WTC11 (cell line): ENCODE data around the gene ADGRG3. TPM values are rescaled to one million over a fixed set of nuclear protein-coding genes. Genes with fewer than 3 reads are reported as not detected.

Experiments used
- ATAC-seq: fragments of 200-7000 bp; cut with Tn5 transposase; 2 replicates; pipeline ENCODE4 v1.10.0; 2021; ENCODE audit warnings: mild to moderate bottlenecking, moderate library complexity
- CTCF ChIA-PET: fragments of 300-600 bp; sonication (Branson Sonifier 250); formaldehyde crosslinking; loops from one replicate; lab custom pipeline; 2021; ENCODE audit warnings: antibody characterized with exemption; lab: Charles Lee
- POLR2A ChIA-PET: fragments of 350-600 bp; sonication (Branson Sonifier 250); formaldehyde crosslinking; loops from one replicate; lab custom pipeline; 2021; ENCODE audit warnings: antibody characterized with exemption; lab: Charles Lee
- DNase-seq: peaks from one replicate; pipeline ENCODE4 v3.0.0; 2021; ENCODE audit warnings: low spot score
- H3K27ac Mint-ChIP-seq: 2 replicates; pipeline ENCODE4 v1.8.0; 2021; ENCODE audit warnings: mixed read lengths
- H3K27me3 Mint-ChIP-seq: 2 replicates; pipeline ENCODE4 v1.8.0; 2021; ENCODE audit warnings: low read depth, mild to moderate bottlenecking, moderate library complexity, mixed read lengths
- H3K36me3 Mint-ChIP-seq: 2 replicates; pipeline ENCODE4 v1.8.0; 2021; ENCODE audit warnings: mixed read lengths
- H3K4me1 Mint-ChIP-seq: 2 replicates; pipeline ENCODE4 v1.8.0; 2022; ENCODE audit warnings: mixed read lengths
- H3K4me3 Mint-ChIP-seq: 2 replicates; pipeline ENCODE4 v1.8.0; 2021; ENCODE audit warnings: mild to moderate bottlenecking, moderate library complexity, mixed read lengths
- H3K9me3 Mint-ChIP-seq: 2 replicates; pipeline ENCODE4 v1.8.0; 2021; ENCODE audit warnings: mixed read lengths
- ATF1 ChIP-seq: sonication (generic); formaldehyde crosslinking; IDR thresholded peaks from 2 replicates; pipeline ENCODE4 v1.8.1; 2023; ENCODE audit warnings: mild to moderate bottlenecking, moderate library complexity, missing genetic modification reagents
- CBFB ChIP-seq: sonication (generic); formaldehyde crosslinking; IDR thresholded peaks from 2 replicates; pipeline ENCODE4 v1.8.1; 2022; ENCODE audit warnings: mild to moderate bottlenecking, low read depth, missing genetic modification reagents
- GABPB1 ChIP-seq: sonication (generic); formaldehyde crosslinking; IDR thresholded peaks from 2 replicates; pipeline ENCODE4 v1.8.1; 2023; ENCODE audit warnings: mild to moderate bottlenecking, missing genetic modification reagents
- GRHL2 ChIP-seq: fragments of 250-450 bp; sonication (Bioruptor Pico); IDR thresholded peaks from 2 replicates; pipeline ENCODE4 v1.8.0; 2022; ENCODE audit warnings: mild to moderate bottlenecking, moderate library complexity; ENCODE audit not compliant: insufficient replicate concordance, severe bottlenecking
- GTF2I ChIP-seq: fragments of 250-450 bp; sonication (Bioruptor Pico); conservative IDR thresholded peaks from 2 replicates; pipeline ENCODE4 v1.4.0; 2021; ENCODE audit warnings: mild to moderate bottlenecking
- HMGA2 ChIP-seq: fragments of 250-450 bp; sonication (Bioruptor Pico); IDR thresholded peaks from 2 replicates; pipeline ENCODE4 v1.4.0; 2021; ENCODE audit warnings: mild to moderate bottlenecking, moderate library complexity
- KAT7 ChIP-seq: sonication (generic); formaldehyde crosslinking; IDR thresholded peaks from 2 replicates; pipeline ENCODE4 v1.8.1; 2023; ENCODE audit warnings: missing genetic modification reagents, mild to moderate bottlenecking, borderline replicate concordance
- NR2C2 ChIP-seq: sonication (generic); formaldehyde crosslinking; IDR thresholded peaks from 2 replicates; pipeline ENCODE4 v1.8.0; 2022; ENCODE audit warnings: mild to moderate bottlenecking, missing genetic modification reagents
- OVOL2 ChIP-seq: fragments of 250-450 bp; sonication (Bioruptor Pico); IDR thresholded peaks from 2 replicates; pipeline ENCODE4 v1.9.0; 2021; ENCODE audit warnings: mild to moderate bottlenecking, borderline replicate concordance
- TCF7 ChIP-seq: sonication (generic); formaldehyde crosslinking; IDR thresholded peaks from 2 replicates; pipeline ENCODE4 v1.8.0; 2022; ENCODE audit warnings: mild to moderate bottlenecking, low read depth, missing genetic modification reagents, moderate library complexity
- ZNF121 ChIP-seq: sonication (generic); formaldehyde crosslinking; IDR thresholded peaks from 2 replicates; pipeline ENCODE4 v1.8.0; 2023; ENCODE audit warnings: missing genetic modification reagents
- ZNF232 ChIP-seq: sonication (generic); formaldehyde crosslinking; IDR thresholded peaks from 2 replicates; pipeline ENCODE4 v1.8.0; 2022; ENCODE audit warnings: mild to moderate bottlenecking, missing genetic modification reagents
- ZNF281 ChIP-seq: sonication (generic); formaldehyde crosslinking; IDR thresholded peaks from 2 replicates; pipeline ENCODE4 v1.8.0; 2023; ENCODE audit warnings: mild to moderate bottlenecking, missing genetic modification reagents
- total RNA-seq: library from RNA; stranded (reverse); gene quantifications from 3 replicates; pipeline ENCODE4 v1.2.3, GENCODE V29; 2021
- TF ChIP-seq, protein P1 (sequence below): sonication (generic); formaldehyde crosslinking; IDR thresholded peaks from 2 replicates; pipeline ENCODE4 v1.8.1; 2022; ENCODE audit warnings: mild to moderate bottlenecking, missing genetic modification reagents, moderate library complexity, borderline replicate concordance
- TF ChIP-seq, protein P2 (sequence below): sonication (generic); formaldehyde crosslinking; IDR thresholded peaks from 2 replicates; pipeline ENCODE4 v1.8.0; 2022; ENCODE audit warnings: mild to moderate bottlenecking, missing genetic modification reagents
- TF ChIP-seq, protein P3 (sequence below): sonication (generic); formaldehyde crosslinking; IDR thresholded peaks from 2 replicates; pipeline ENCODE4 v1.8.1; 2023; ENCODE audit warnings: mild to moderate bottlenecking, missing genetic modification reagents

ADGRG3 gene
- total RNA-seq, 1 experiment from 2014 or later: 0.44 TPM

DNA sequence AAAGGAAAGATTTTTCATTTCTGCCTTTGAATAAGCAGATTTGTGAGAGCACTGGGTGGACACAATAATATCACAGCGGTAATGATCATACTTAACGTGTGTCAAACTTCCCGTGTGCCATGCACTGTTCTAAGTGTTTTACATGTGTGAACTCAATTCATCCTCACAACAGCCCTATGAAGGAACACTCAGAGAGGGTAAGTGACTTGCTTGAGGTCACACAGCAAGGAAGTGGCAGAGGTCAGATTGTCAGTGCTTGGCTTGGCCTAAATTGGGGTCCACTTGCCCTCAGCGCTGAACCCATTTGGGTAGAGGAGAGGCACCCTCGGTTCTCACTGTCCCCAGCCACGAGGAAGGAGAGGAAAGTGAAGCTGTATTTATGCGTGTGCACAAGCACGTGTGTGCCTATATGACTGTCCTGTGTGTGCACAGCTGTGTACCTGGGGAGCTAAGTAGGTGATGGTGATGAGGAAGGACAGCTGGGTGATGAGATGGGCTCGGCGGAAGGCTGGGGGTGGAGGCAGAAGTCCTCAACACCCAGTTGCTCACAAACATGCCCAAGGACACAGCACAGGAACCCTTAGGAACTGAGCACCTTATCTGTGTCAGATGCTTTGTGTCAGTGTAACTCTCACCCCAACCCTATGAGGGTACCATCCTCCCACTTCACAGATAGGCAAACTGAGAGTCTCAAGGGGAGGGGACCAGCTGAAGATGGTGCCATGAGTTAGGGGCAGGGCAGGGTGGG, 9.8 kb upstream of the ADGRG3 start:
- H3K36me3 Mint-ChIP-seq: no peaks in the 10 kb centered on the region
- ATAC-seq (no peak), DNase-seq (no peak)
- H3K4me3 Mint-ChIP-seq: no peak overlapping the region
- no peaks in the 10 kb centered on the region for H3K27me3 Mint-ChIP-seq
- ChIA-PET CTCF (interaction anchor here (1.0 to 1.3 kb wide), 2 partner anchors 9 to 82 kb away, joined by 3 to 4 read pairs; partner anchors contain the start of gene ADGRG3), POLR2A (no interaction called here)
- H3K9me3 Mint-ChIP-seq: no peaks in the 10 kb centered on the region
- 0 out of 2 replicates have a peak, but pooled peaks cover 3% of the 10 kb centered on the region for H3K4me1 Mint-ChIP-seq
- no peak for TF ChIP-seq GTF2I (CRISPR knock-in tag)
- TF ChIP-seq ZNF232 (CRISPR knock-in tag): no peak
- no peak for TF ChIP-seq NR2C2 (CRISPR knock-in tag)
- TF ChIP-seq, all 79 proteins: peak for 0
- H3K27ac Mint-ChIP-seq: no peak overlapping the region

- Mint-ChIP-seq H3K36me3 (no peaks in the 10 kb centered on the region), H3K9me3 (no peaks in the 10 kb centered on the region), H3K27ac (no peak overlapping the region), H3K4me1 (no peaks in the 10 kb centered on the region), H3K4me3 (no peak overlapping the region), H3K27me3 (no peaks in the 10 kb centered on the region)
- TF ChIP-seq GABPB1 (CRISPR knock-in tag) (no peak), ZNF121 (CRISPR knock-in tag) (no peak), KAT7 (CRISPR knock-in tag) (no peak), OVOL2 (no peak), TCF7 (CRISPR knock-in tag) (no peak), GTF2I (CRISPR knock-in tag) (no peak), ZNF281 (no peak), GRHL2 (CRISPR knock-in tag) (no peak), HMGA2 (CRISPR knock-in tag) (no peak), ATF1 (CRISPR knock-in tag) (no peak), CBFB (no peak)
- TF ChIP-seq, protein P1, sequence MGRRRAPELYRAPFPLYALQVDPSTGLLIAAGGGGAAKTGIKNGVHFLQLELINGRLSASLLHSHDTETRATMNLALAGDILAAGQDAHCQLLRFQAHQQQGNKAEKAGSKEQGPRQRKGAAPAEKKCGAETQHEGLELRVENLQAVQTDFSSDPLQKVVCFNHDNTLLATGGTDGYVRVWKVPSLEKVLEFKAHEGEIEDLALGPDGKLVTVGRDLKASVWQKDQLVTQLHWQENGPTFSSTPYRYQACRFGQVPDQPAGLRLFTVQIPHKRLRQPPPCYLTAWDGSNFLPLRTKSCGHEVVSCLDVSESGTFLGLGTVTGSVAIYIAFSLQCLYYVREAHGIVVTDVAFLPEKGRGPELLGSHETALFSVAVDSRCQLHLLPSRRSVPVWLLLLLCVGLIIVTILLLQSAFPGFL (CRISPR knock-in tag): no peak
- TF ChIP-seq, protein P2, sequence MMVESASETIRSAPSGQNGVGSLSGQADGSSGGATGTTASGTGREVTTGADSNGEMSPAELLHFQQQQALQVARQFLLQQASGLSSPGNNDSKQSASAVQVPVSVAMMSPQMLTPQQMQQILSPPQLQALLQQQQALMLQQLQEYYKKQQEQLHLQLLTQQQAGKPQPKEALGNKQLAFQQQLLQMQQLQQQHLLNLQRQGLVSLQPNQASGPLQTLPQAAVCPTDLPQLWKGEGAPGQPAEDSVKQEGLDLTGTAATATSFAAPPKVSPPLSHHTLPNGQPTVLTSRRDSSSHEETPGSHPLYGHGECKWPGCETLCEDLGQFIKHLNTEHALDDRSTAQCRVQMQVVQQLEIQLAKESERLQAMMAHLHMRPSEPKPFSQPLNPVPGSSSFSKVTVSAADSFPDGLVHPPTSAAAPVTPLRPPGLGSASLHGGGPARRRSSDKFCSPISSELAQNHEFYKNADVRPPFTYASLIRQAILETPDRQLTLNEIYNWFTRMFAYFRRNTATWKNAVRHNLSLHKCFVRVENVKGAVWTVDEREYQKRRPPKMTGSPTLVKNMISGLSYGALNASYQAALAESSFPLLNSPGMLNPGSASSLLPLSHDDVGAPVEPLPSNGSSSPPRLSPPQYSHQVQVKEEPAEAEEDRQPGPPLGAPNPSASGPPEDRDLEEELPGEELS (CRISPR knock-in tag): no peak
- TF ChIP-seq, protein P3, sequence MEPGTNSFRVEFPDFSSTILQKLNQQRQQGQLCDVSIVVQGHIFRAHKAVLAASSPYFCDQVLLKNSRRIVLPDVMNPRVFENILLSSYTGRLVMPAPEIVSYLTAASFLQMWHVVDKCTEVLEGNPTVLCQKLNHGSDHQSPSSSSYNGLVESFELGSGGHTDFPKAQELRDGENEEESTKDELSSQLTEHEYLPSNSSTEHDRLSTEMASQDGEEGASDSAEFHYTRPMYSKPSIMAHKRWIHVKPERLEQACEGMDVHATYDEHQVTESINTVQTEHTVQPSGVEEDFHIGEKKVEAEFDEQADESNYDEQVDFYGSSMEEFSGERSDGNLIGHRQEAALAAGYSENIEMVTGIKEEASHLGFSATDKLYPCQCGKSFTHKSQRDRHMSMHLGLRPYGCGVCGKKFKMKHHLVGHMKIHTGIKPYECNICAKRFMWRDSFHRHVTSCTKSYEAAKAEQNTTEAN (CRISPR knock-in tag): no peak
- ChIA-PET POLR2A (no interaction called here), CTCF (interaction anchor here (0.5 to 1.0 kb wide), 3 partner anchors 9 to 262 kb away, joined by 3 to 4 read pairs (median 3); partner anchors contain the start of gene ADGRG3)
- DNase-seq (no peak), ATAC-seq (no peak)
Measured at GRCh38 chr16:57658878-57659674, 9.0 kb upstream of the ADGRG3 start.
